K562 (cell line): ENCODE data around the gene RNASE13. TPM values are rescaled to one million over a fixed set of nuclear protein-coding genes. Genes with fewer than 3 reads are reported as not detected.
A peak's percentile ranks its signal among the peaks of the same experiment; 100 is the strongest.

Source experiments
- ATAC-seq: fragments of 200-7000 bp; cut with Tn5 transposase; 3 replicates; pipeline ENCODE4 v1.9.1; 2020; ENCODE audit warnings: moderate library complexity
- BruUV-seq: library from RNA; stranded (reverse); fragments of 400-500 nt; replicated peaks from 2 replicates; lab custom pipeline; 2021; lab: Mats Ljungman, UMichigan
- CTCF ChIA-PET: fragments of 300-600 bp; formaldehyde crosslinking; extraction: SDS; loops from one replicate; lab custom pipeline; 2021; ENCODE audit warnings: low intra/inter-chr PET ratio; lab: Yijun Ruan, JAX
- POLR2A ChIA-PET: fragments of 300-600, 350-650 bp; sonication (Branson Sonifier 250); formaldehyde crosslinking; extraction: SDS; loops from one replicate; lab custom pipeline; 2021; ENCODE audit warnings: antibody characterized with exemption, inconsistent platforms; lab: Yijun Ruan, JAX
- DNase-seq, 4 experiments: peaks; one replicate each; pipeline versions ENCODE4 v3.0.0 to v3.0.0-alpha.2; 2011 to 2018; ENCODE audit warnings: low spot score in 3 of 4, mixed read lengths in 3 of 4; ENCODE audit errors: extremely low read depth in 1 of 4
- FAIRE-seq: peaks from 2 replicates; lab custom pipeline; 2011; peaks lifted over from hg19 to GRCh38; lab: Jason Lieb, UNC
- H2AFZ ChIP-seq: 2 replicates; pipeline ENCODE4 v1.6.0; 2011; ENCODE audit warnings: low read depth, low read length, control low read depth, inconsistent platforms
- H3K27ac ChIP-seq: fragments of 200-600 bp; 3 replicates; pipeline ENCODE4 v1.8.0; 2011; ENCODE audit warnings: low read depth, mild to moderate bottlenecking, control low read depth, inconsistent platforms, low read length, moderate library complexity, mixed read lengths; ENCODE audit errors: extremely low read depth
- H3K27me3 ChIP-seq, 2 experiments: fragments of 300-600 bp in 1 of 2; 2 replicates in 1 of 2; 3 replicates in 1 of 2; pipeline versions ENCODE4 v1.6.0 to v1.8.0; 2011; ENCODE audit warnings: inconsistent platforms in 2 of 2, low read length in 2 of 2, mild to moderate bottlenecking in 1 of 2, mixed read lengths in 1 of 2, moderate library complexity in 1 of 2; ENCODE audit not compliant: control insufficient read depth in 2 of 2, insufficient read depth in 2 of 2
- H3K36me3 ChIP-seq: fragments of 300-600 bp; 3 replicates; pipeline ENCODE4 v1.8.0; 2011; ENCODE audit warnings: mild to moderate bottlenecking, low read length, inconsistent platforms; ENCODE audit not compliant: control insufficient read depth, insufficient read depth
- H3K4me1 ChIP-seq, 2 experiments: fragments of 200-600 bp in 1 of 2; replicated peaks in 1 of 2; 2 replicates in 1 of 2; 3 replicates in 1 of 2; pipeline versions ENCODE4 v1.5.1 to v1.8.0; 2011; ENCODE audit warnings: inconsistent platforms in 2 of 2, low read length in 2 of 2, mild to moderate bottlenecking in 1 of 2, mixed read lengths in 1 of 2, moderate library complexity in 1 of 2; ENCODE audit not compliant: control insufficient read depth in 2 of 2, insufficient read depth in 2 of 2
- H3K4me2 ChIP-seq: 2 replicates; pipeline ENCODE4 v1.6.1; 2011; ENCODE audit warnings: low read length, control low read depth, inconsistent platforms, mixed read lengths; ENCODE audit not compliant: insufficient read depth
- H3K4me3 ChIP-seq: fragments of 200-600 bp; sonication (generic), shearing (Covaris generic); 2 replicates; pipeline ENCODE4 v1.5.1; 2016; ENCODE audit warnings: control low read depth, inconsistent platforms
- H3K79me2 ChIP-seq: fragments of 200-600 bp; 3 replicates; pipeline ENCODE4 v1.8.0; 2011; ENCODE audit warnings: low read length, inconsistent platforms; ENCODE audit not compliant: control insufficient read depth, insufficient read depth
- H3K9ac ChIP-seq, 2 experiments: 2 replicates each; pipeline versions ENCODE4 v1.6.0 to v1.6.1; 2011; ENCODE audit warnings: low read depth in 2 of 2, low read length in 2 of 2, control low read depth in 1 of 2, inconsistent platforms in 1 of 2, mild to moderate bottlenecking in 1 of 2, mixed read lengths in 1 of 2; ENCODE audit not compliant: insufficient read depth in 1 of 2
- H3K9me1 ChIP-seq: one replicate; pipeline ENCODE4 v1.6.0; 2011; ENCODE audit warnings: inconsistent platforms, mild to moderate bottlenecking, low read length, moderate library complexity; ENCODE audit not compliant: control insufficient read depth, insufficient read depth
- H3K9me3 ChIP-seq: replicated peaks from 2 replicates; pipeline ENCODE4 v1.5.1; 2011; ENCODE audit warnings: low read depth, low read length, inconsistent platforms; ENCODE audit not compliant: control insufficient read depth, insufficient read depth
- H4K20me1 ChIP-seq: replicated peaks from 2 replicates; pipeline ENCODE4 v1.6.1; 2011; ENCODE audit warnings: low read length, inconsistent platforms, mixed read lengths; ENCODE audit not compliant: control insufficient read depth, insufficient read depth
- ARID2 ChIP-seq: fragments of 450-650 bp; IDR thresholded peaks from 2 replicates; pipeline ENCODE4 v1.6.1; 2017; ENCODE audit warnings: antibody characterized with exemption, mild to moderate bottlenecking
- BRF1 ChIP-seq: IDR thresholded peaks from 3 replicates; pipeline ENCODE4 v1.6.1; 2011; ENCODE audit warnings: borderline replicate concordance, mild to moderate bottlenecking; ENCODE audit not compliant: insufficient read length; ENCODE audit errors: extremely low read depth
- E2F6 ChIP-seq, 2 experiments: IDR thresholded peaks; 2 replicates each; pipeline ENCODE4 v1.6.1; 2011; ENCODE audit warnings: borderline replicate concordance in 1 of 2, control low read depth in 1 of 2, low read depth in 1 of 2, low read length in 1 of 2, mild to moderate bottlenecking in 1 of 2, mixed read lengths in 1 of 2, moderate library complexity in 1 of 2; ENCODE audit not compliant: insufficient read depth in 1 of 2, insufficient read length in 1 of 2, poor library complexity in 1 of 2, severe bottlenecking in 1 of 2; ENCODE audit errors: extremely low read depth in 1 of 2
- HNRNPL ChIP-seq: fragments of 200-400 bp; formaldehyde crosslinking; IDR thresholded peaks from 2 replicates; pipeline ENCODE4 v1.6.1; 2017; ENCODE audit warnings: low read depth, mild to moderate bottlenecking, low read length
- HNRNPUL1 ChIP-seq: fragments of 200-400 bp; formaldehyde crosslinking; IDR thresholded peaks from 2 replicates; pipeline ENCODE4 v1.6.1; 2017; ENCODE audit warnings: low read length
- LEF1 ChIP-seq: fragments of 450-650 bp; IDR thresholded peaks from 2 replicates; pipeline ENCODE4 v1.6.1; 2016; ENCODE audit warnings: mild to moderate bottlenecking
- NFRKB ChIP-seq: fragments of 450-650 bp; IDR thresholded peaks from 2 replicates; pipeline ENCODE4 v1.6.1; 2016; ENCODE audit warnings: low read depth
- PHF21A ChIP-seq: fragments of 450-650 bp; IDR thresholded peaks from 2 replicates; pipeline ENCODE4 v1.6.1; 2017; ENCODE audit warnings: low read depth, borderline replicate concordance
- ZNF699 ChIP-seq: fragments of 250-450 bp; sonication (Bioruptor Pico); IDR thresholded peaks from 2 replicates; pipeline ENCODE4 v1.8.0; 2021; ENCODE audit warnings: mild to moderate bottlenecking, moderate library complexity; ENCODE audit not compliant: insufficient replicate concordance
- WGBS: fragments of 100-300 bp; shearing (Covaris generic); methylation state at CpG from one replicate; pipeline ENCODE4 v1.1.6; 2016; ENCODE audit warnings: low coverage, mixed read lengths; ENCODE audit not compliant: insufficient coverage; ENCODE audit errors: missing lambda C conversion rate; 5-methylcytosine and 5-hydroxymethylcytosine counted together
- in situ Hi-C: fragments of 300-500 bp; cut with MboI; formaldehyde crosslinking; loops from 4 replicates; pipeline ENCODE4 v1.15.0; 2018; ENCODE audit warnings: inconsistent platforms, mixed read lengths
- intact Hi-C: fragments of 100-400 bp; cut with micrococcal nuclease; formaldehyde crosslinking; loops from 2 replicates; pipeline ENCODE4 v1.14.2; 2022
- polyA plus RNA-seq, 8 experiments: library from polyadenylated mRNA; depleted of rRNA in 4 of 8; stranded (reverse) in 5 of 8; unstranded in 3 of 8; fragments of >200 nt; fragmentation: Nextera tagmentation in 2 of 8; fragmentation: Illumina TruSeq in 1 of 8; extraction: Ambion mirVana in 2 of 8; extraction: Trizol in 1 of 8; gene quantifications; 2 replicates each; pipeline versions ENCODE4 v1.2.1 to v1.2.3, GENCODE V29; 2011 to 2014; ENCODE audit warnings: inconsistent platforms in 1 of 8, missing spikeins in 1 of 8
- total RNA-seq, 7 experiments: library from RNA; depleted of rRNA in 6 of 7; stranded (reverse); fragments of >200 nt in 6 of 7; fragmentation: Illumina TruSeq in 2 of 7; extraction: Trizol in 2 of 7; gene quantifications; 2 replicates each; pipeline versions ENCODE4 v1.2.1 to v1.2.3, GENCODE V29; 2011 to 2021; ENCODE audit warnings: low replicate concordance in 1 of 7

RNASE13 gene
- total and polyA plus RNA-seq, 9 of the 15 experiments (the other 6 are each of a cell fraction or from before 2014, with no cell fraction given), result not detected

- peak; percentile 84 for ATAC-seq
- Histone ChIP-seq H3K36me3 (peaks cover 29% of the 10 kb centered on the region; the same call in 2 of the 3 replicates), H4K20me1 (no peaks in the 10 kb centered on the region), H3K79me2 (no peaks in the 10 kb centered on the region), H2AFZ (peak within 1 kb of the TSS; percentile 38; the same call in 1 of the 2 replicates), H3K4me3 (no peak within 1 kb of the TSS), H3K9me3 (no peaks in the 10 kb centered on the region), H3K4me1 (peaks cover 5 to 13% of the 10 kb centered on the region in 2 experiments; a peak in 3 of 5 replicates), H3K9me1 (no peaks in the 10 kb centered on the region), H3K4me2 (no peak within 1 kb of the TSS), H3K27ac (no peak within 1 kb of the TSS), H3K9ac (no peak within 1 kb of the TSS), H3K27me3 (no peaks in the 10 kb centered on the region)
- peak; percentile 17 to 38 (median 24) for DNase-seq
- intact Hi-C loops, result no loop called here
- ChIA-PET CTCF (no interaction called here), POLR2A (interaction anchor here (0.8 to 0.9 kb wide), 2 partner anchors 69 to 111 kb away, joined by 3 read pairs; no protein-coding TSS in a partner anchor)
- in situ Hi-C loops, result no loop called here
- 23% methylated on average over 6 of the region's 6 CpGs for WGBS
- BruUV-seq, result no TSS peak
- no peak for TF ChIP-seq ARID2
- no peak for TF ChIP-seq LEF1
- no peak for TF ChIP-seq PHF21A
- TF ChIP-seq HNRNPL, result no peak
- TF ChIP-seq HNRNPUL1, result no peak
- no peak for TF ChIP-seq E2F6 (IDR thresholded peaks at IDR 0.05; ENCODE audit: borderline replicate concordance in 1 of 2, extremely low read depth in 1 of 2, insufficient read depth in 1 of 2, insufficient read length in 1 of 2, low read depth in 1 of 2, low read length in 1 of 2, poor library complexity in 1 of 2, severe bottlenecking in 1 of 2)
- no peak for TF ChIP-seq BRF1
- no peak for TF ChIP-seq NFRKB
- no peak for TF ChIP-seq ZNF699 (CRISPR knock-in tag)
- FAIRE-seq, result no peak
These were observed 35.8 kb downstream of the RNASE13 start, which contains the start of gene SLC39A2 for GRCh38 chr14:20998674-20999366. Gene SLC39A2, plus strand, starts transcription at chr14:20999293. Its CDS starts 154 bp downstream, at chr14:20999447.
